Upper lobe of right lung (tissue), 1 donor: Measurements from ENCODE around the gene CDK5RAP2. TPM values are rescaled to one million over a fixed set of nuclear protein-coding genes. Genes with fewer than 3 reads are reported as not detected.

ENCODE experiments used
- ATAC-seq: fragments of 200-7000 bp; cut with Tn5 transposase; one replicate; pipeline ENCODE4 v1.9.1; 2020; ENCODE audit warnings: mild to moderate bottlenecking, moderate library complexity
- DNase-seq: peaks from one replicate; pipeline ENCODE4 v3.0.0-alpha.2; 2020
- H3K27ac ChIP-seq: fragments of 200-600 bp; one replicate; pipeline ENCODE4 v1.8.0; 2022
- H3K27me3 ChIP-seq: fragments of 200-600 bp; one replicate; pipeline ENCODE4 v1.8.0; 2022; ENCODE audit warnings: mild to moderate bottlenecking
- H3K36me3 ChIP-seq: fragments of 200-600 bp; one replicate; pipeline ENCODE4 v1.8.0; 2022
- H3K4me1 ChIP-seq: fragments of 200-600 bp; one replicate; pipeline ENCODE4 v1.8.0; 2022
- H3K4me3 ChIP-seq: fragments of 200-600 bp; one replicate; pipeline ENCODE4 v1.8.0; 2022; ENCODE audit warnings: mild to moderate bottlenecking
- H3K9me3 ChIP-seq: fragments of 200-600 bp; one replicate; pipeline ENCODE4 v1.8.0; 2022
- intact Hi-C: fragments of 100-400 bp; cut with DNase I; formaldehyde crosslinking; loops from one replicate; pipeline ENCODE4 v1.11.0; 2022
- total RNA-seq: library from RNA; stranded (reverse); fragmentation: NEBNext Ultra II Directional; extraction: Animal tissue kit (Norgen Biotek cat#: 25700); gene quantifications from one replicate; pipeline ENCODE4 v1.2.1, GENCODE V29; 2021
- TF ChIP-seq, protein P1 (sequence below): fragments of 200-600 bp; IDR thresholded peaks from one replicate; pipeline ENCODE4 v1.8.0; 2022; ENCODE audit warnings: antibody characterized with exemption
- donor health status: DM: no; HTN: yes; CAD: no; lungs with severe emphysema.

The CDK5RAP2 gene
- total RNA-seq, 1 donor from 2014 or later = 54.2 TPM

DNA sequence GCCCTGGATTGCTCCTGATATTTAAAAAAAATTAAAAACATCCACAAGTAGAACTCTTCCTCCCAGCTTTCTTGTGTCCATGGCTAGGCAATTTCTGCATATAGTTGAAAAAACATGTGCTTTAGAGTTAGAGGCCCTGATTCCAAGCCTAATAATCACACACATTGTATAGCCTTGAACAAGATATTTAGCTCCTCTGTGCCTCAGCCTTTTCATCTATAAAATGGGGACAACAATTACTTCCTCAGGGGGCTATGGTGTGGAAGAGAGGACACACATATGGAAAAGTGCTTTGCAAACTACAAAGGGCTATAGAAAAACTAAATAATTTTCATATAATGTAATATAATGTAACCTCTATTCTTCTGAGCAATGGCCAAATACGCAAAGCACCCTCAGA is 23.0 kb upstream of the CDK5RAP2 start:
- ATAC-seq (no peak), DNase-seq (no peak)
- TF ChIP-seq, protein P1, sequence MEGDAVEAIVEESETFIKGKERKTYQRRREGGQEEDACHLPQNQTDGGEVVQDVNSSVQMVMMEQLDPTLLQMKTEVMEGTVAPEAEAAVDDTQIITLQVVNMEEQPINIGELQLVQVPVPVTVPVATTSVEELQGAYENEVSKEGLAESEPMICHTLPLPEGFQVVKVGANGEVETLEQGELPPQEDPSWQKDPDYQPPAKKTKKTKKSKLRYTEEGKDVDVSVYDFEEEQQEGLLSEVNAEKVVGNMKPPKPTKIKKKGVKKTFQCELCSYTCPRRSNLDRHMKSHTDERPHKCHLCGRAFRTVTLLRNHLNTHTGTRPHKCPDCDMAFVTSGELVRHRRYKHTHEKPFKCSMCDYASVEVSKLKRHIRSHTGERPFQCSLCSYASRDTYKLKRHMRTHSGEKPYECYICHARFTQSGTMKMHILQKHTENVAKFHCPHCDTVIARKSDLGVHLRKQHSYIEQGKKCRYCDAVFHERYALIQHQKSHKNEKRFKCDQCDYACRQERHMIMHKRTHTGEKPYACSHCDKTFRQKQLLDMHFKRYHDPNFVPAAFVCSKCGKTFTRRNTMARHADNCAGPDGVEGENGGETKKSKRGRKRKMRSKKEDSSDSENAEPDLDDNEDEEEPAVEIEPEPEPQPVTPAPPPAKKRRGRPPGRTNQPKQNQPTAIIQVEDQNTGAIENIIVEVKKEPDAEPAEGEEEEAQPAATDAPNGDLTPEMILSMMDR = no peak
- intact Hi-C loops = no loop called here
- H3K27me3 ChIP-seq = no peaks in the 10 kb centered on the region
- no peak overlapping the region for H3K4me3 ChIP-seq
- H3K9me3 ChIP-seq = no peaks in the 10 kb centered on the region
- H3K27ac ChIP-seq = no peak overlapping the region
- no peaks in the 10 kb centered on the region for H3K4me1 ChIP-seq
- H3K36me3 ChIP-seq = peaks cover 37% of the 10 kb centered on the region

DNA sequence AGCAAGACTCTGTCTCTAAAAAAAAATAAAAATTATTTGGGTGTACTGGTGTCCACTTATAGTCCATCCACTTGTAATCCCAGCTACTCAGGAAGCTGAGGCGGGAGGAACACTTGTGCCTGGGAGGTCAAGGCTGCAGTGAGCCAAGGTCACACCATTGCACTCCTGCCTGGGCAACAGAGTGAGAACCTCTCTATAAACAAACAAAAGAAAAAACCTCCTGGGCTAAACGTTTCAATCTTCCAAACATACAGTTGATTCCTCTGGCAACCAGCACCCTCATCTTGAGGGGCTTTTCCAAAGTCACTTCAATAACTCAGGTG is 13.9 kb upstream of the CDK5RAP2 start:
- intact Hi-C loops = no loop called here
- no peaks in the 10 kb centered on the region for H3K36me3 ChIP-seq
- no peak overlapping the region for H3K4me3 ChIP-seq
- no peak overlapping the region for H3K27ac ChIP-seq
- no peaks in the 10 kb centered on the region for H3K9me3 ChIP-seq
- TF ChIP-seq, protein P1 = no peak
- no peaks in the 10 kb centered on the region for H3K4me1 ChIP-seq
- no peak for DNase-seq
- no peaks in the 10 kb centered on the region for H3K27me3 ChIP-seq
- no peak for ATAC-seq

DNA sequence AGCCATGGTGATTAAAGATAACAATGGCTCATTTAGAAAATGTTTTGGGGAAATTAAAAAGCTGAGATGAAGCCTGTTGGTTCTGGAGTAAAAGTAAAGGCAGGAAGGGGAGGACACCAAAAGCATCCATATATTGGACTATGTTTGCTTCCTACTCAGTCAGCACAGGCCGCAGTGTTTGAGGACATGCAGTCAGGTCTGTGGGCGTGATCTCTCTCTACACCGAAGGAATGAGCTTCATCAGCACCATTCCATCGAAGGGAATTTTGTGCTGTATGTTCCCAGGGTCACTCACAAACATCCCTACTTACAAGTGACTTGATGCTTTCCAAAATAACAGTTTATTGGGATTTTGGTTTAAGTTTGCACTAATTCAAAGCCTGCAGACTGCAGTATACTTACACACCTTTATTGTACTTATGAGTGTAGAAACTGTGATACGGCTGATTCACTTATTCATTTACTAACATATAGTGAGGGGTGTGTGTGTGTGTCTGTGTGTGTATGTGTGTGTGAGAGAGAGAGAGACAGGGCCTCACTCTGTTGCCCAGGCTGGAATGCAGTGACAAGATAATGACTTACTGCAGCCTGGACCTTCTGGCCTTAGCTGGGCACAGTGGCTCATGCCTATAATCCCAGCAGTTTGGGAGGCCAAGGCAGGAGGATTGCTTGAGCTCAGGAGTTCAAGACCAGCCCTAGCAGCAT is 13.4 kb upstream of the CDK5RAP2 start:
- TF ChIP-seq, protein P1 = no peak
- H3K27me3 ChIP-seq = no peaks in the 10 kb centered on the region
- H3K27ac ChIP-seq = no peak overlapping the region
- no peak overlapping the region for H3K4me3 ChIP-seq
- H3K9me3 ChIP-seq = no peaks in the 10 kb centered on the region
- no peak for ATAC-seq
- H3K36me3 ChIP-seq = no peaks in the 10 kb centered on the region
- DNase-seq = no peak
- no peaks in the 10 kb centered on the region for H3K4me1 ChIP-seq
- intact Hi-C loops = no loop called here

DNA sequence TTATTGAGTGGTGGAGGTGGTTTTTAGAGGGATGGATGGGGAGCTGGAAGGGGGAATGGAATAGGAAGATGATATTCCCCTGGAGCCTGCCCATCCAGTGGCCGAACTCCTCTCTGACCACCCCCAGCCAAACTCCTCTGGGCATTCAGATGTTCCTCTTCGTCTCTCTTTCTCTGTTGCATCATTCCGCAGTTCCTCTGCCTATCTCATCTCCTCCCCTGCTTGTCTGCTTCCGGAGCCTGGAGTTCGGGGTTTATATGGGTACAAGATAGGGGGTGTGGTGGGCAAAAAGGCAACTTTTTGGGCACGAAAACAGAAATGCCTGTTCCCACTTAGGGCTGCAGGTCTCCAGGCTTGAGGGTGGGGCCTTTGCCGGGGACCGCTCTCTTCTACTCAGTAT is 12.2 kb upstream of the CDK5RAP2 start:
- no peaks in the 10 kb centered on the region for H3K36me3 ChIP-seq
- no peaks in the 10 kb centered on the region for H3K4me1 ChIP-seq
- no peak overlapping the region for H3K4me3 ChIP-seq
- no peaks in the 10 kb centered on the region for H3K9me3 ChIP-seq
- TF ChIP-seq, protein P1 = no peak
- H3K27ac ChIP-seq = no peak overlapping the region
- no peak for DNase-seq
- no peaks in the 10 kb centered on the region for H3K27me3 ChIP-seq
- intact Hi-C loops = no loop called here
- ATAC-seq = peak; percentile 40

DNA sequence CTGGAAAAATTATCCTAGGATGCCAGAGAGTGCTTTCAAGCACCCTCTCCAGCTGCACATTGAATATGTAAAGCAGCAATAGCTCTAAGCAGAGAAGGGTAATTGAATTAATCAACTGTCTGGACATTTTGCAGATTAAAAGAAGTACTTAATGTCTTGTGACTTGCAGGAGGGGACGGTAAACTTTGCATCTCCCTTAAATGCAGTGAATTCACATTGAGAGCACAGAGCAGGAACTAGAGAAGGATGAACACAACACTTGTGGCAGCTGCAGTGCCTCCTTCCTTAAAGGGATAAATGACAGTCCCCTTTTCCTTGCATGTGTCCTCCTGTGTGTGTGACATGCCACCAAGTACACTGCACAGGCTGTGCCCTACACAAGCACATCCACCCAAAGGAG is 7.4 kb upstream of the CDK5RAP2 start:
- ATAC-seq = no peak
- Histone ChIP-seq H3K9me3 (no peaks in the 10 kb centered on the region), H3K27ac (no peak overlapping the region), H3K36me3 (no peaks in the 10 kb centered on the region), H3K4me3 (no peak overlapping the region), H3K27me3 (no peaks in the 10 kb centered on the region), H3K4me1 (no peaks in the 10 kb centered on the region)
- TF ChIP-seq, protein P1 = no peak
- intact Hi-C loops = no loop called here
- DNase-seq = no peak

DNA sequence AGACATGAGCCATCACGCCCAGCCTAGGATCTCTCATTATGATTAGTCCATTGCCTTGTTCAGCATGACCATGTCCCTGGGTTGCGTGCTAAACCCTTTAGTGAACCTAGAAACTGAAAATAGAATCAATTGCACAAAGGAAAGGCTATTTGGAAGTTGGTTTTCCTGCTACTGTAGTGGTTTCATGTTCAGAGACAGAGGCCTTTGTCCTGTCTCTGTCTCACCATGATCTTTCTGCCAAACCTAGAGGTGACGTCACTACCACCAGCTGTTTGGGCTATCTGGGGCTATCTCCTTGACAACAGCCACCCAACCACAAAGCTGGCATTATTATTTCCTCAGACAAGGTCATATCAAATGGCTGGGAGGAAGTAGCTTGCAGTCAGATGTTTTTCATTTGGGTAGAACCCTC is 4.0 kb upstream of the CDK5RAP2 start:
- peaks cover 6% of the 10 kb centered on the region for H3K4me1 ChIP-seq
- no peak overlapping the region for H3K27ac ChIP-seq
- intact Hi-C loops = no loop called here
- H3K9me3 ChIP-seq = no peaks in the 10 kb centered on the region
- TF ChIP-seq, protein P1 = no peak
- no peak overlapping the region for H3K4me3 ChIP-seq
- peak; percentile 7 for ATAC-seq
- DNase-seq = no peak
- H3K36me3 ChIP-seq = no peaks in the 10 kb centered on the region
- no peaks in the 10 kb centered on the region for H3K27me3 ChIP-seq
